Muscle of back (tissue), 11 donors: ENCODE measurements around the gene CARD9. TPM values are rescaled to one million over a fixed set of nuclear protein-coding genes. Genes with fewer than 3 reads are reported as not detected.

ENCODE experiments used
- DNase-seq, 3 donors: peaks; one replicate each; pipeline versions ENCODE4 v3.0.0 to v3.0.0-alpha.2; 2013
- polyA plus RNA-seq, 10 donors: library from polyadenylated mRNA; unstranded; fragments of 120-200 nt; gene quantifications; one replicate each; pipeline ENCODE4 v1.2.1, GENCODE V29; 2013; ENCODE audit not compliant: insufficient read length in 10 of 10

CARD9 gene
- polyA plus RNA-seq, 10 donors = 0.52 to 2.0 (median 1.3) TPM

- DNase-seq = no peak
These were observed 25.8 kb downstream of the CARD9 start for GRCh38 chr9:136347472-136348256.

DNA sequence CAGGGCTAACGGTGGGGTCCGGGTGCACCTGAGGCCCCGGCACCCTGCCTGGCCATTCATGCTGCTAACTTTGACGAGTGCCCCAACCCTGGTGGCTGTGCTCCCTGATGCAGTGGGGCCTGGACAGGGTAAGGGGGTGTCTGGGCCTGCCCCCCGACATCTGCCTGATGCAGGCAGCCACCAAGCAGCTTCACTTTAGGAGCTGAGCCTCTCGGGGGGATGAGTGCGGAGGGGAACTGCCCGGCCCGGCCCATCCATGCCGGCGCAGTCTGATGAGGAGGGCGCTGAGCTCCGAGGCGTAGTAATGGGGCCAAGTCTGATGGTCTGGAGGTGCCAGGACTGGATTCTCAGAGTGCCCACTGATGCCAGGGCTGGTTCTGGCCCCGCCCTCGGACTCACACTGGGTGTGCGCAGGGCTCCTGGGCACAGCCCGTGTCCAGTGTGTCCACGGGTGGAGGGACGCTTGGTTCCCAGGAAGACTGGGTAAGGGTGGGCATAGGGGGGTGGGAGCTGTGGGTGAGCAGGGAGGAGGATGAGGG is 26.5 kb downstream of the CARD9 start:
- DNase-seq = no peak

- no peak for DNase-seq
These were observed 27.4 kb downstream of the CARD9 start for GRCh38 chr9:136346157-136346481.

DNA sequence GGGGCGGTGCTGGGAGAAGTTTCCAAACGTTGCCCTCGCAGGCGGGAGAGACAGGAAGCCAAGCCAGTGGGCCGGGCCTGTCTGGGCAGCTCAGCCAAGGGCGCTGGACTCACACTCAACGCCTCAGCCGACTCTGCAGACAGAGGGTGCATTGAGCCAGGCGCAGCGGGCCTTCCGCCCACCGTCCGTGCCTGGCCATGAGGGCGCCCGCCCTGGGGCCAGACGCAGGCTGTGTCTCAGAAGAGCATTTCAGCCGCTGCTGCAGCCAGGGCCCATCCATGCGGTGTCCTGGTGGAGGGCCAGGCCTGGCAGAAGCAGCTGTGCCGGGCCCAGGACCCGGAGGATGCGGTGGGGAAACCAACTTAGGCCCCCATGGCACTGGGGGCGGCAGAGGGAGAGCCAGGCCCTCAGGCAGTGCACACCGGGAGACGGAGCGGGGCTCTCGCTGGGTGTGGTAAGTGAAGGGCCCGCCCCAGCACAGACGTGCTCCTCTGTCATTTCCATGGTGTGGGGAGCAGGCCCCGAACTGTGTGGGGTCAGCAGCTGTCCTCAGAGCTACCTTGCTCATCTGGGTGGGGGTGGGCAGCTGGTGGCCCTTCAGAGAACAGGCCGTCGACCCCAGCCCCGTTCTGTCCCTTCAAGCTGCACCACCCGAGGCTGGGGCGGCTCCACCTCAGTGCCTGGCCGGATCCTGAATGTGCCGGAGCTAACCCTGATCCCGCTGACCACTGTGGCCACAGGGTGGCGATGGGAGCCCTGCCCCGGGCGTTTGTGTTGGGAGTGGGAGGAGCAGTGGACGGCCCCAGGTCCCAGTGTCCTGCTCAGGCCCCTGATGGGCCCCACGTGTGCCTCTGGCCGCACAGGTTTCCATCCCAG is 27.9 kb downstream of the CARD9 start:
- DNase-seq = peak in 1 of 3 donors; percentile 73

- no peak for DNase-seq
These were observed 28.8 kb downstream of the CARD9 start for GRCh38 chr9:136344544-136345280.

DNA sequence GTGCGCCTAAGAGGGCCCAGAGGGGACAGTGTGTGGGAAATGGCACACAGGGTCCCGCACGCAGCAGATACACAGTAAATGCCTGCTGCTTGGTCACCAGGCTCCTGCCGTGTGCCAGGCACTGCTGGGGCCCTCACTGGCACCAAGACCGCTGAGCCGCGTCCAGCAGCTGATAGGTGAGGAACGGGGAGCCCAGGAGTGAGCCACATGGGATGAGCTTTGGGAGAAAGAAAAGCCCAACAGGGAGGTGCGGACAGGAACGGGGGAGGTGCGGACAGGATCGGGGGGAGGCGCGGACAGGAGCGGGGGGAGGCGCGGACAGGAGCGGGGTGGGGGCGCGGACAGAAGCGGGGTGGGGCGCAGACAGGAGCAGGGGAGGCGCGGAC is 29.6 kb downstream of the CARD9 start:
- DNase-seq = no peak

GRCh38 chr9:136343121-136343883 is 30.2 kb downstream of the CARD9 start:
- DNase-seq = no peak

GRCh38 chr9:136342181-136343120 is 31.0 kb downstream of the CARD9 start:
- peak in 1 of 3 donors; percentile 73 for DNase-seq

DNA sequence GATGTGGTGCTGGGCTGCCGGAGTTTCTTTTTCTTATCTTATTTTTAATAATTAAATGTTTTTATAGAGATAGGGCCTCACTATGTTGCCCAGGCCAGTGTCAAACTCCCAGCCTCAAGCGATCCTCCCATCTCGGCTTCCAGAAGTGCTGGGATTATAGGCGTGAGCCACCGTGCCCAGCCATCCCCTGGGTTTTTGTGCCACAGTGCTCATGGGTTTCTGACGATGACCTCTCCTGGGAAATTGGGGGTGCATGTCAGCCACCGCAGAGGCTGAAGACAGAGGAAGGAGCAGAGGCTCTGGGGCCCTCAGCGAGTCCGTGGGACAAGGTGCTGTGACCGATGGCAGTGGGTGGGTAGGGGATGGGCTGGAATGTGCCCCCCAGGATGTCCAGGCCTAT is 31.7 kb downstream of the CARD9 start:
- no peak for DNase-seq

- no peak for DNase-seq
These were observed 32.3 kb downstream of the CARD9 start for GRCh38 chr9:136341042-136341655.

GRCh38 chr9:136340356-136341041 is 33.0 kb downstream of the CARD9 start:
- DNase-seq = no peak

- DNase-seq = no peak
These were observed 33.5 kb downstream of the CARD9 start for GRCh38 chr9:136339958-136340310.

GRCh38 chr9:136339173-136339957 is 34.1 kb downstream of the CARD9 start:
- DNase-seq = peak in 1 of 3 donors; percentile 70

DNA sequence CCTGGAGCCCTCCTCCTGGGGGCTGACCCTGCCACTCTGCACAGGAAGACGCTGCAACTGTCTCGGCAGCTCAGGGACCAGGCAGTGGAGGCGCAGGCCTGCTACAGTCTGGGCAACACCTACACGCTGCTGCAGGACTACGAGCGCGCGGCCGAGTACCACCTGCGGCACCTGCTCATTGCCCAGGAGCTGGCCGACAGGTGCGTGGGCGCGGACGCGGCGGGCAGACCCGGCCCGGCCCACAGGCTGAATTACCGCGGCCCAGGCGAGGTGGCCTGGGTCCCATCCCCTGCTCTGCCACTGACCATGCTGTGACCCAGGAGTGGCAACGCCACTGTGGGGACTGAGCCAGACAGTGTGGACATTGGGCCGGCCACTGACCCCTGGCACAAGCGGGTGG is 35.0 kb downstream of the CARD9 start:
- DNase-seq = no peak

- no peak for DNase-seq
These were observed 35.8 kb downstream of the CARD9 start for GRCh38 chr9:136337416-136338395.

DNA sequence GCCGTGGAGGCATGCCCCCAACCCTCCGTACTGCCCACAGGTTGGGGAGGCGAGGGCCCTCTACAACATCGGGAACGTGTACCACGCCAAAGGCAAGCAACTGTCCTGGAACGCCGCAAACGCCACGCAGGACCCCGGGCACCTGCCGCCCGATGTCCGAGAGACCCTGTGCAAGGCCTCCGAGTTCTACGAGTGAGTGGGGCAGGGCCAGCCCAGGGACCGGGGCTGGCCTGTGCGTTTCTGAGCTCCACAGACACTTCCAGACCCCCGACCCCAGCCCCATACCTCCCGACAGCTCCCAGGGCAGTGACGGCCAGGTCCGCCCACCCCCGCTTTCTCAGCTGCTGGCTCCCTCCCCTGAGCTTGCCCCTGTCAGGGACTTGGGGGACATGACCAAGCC is 36.6 kb downstream of the CARD9 start:
- no peak for DNase-seq
